GM12878 (cell line): ENCODE data around the gene GNAZ. TPM values are rescaled to one million over a fixed set of nuclear protein-coding genes. Genes with fewer than 3 reads are reported as not detected.

ENCODE experiments used
- ATAC-seq: fragments of 200-7000 bp; cut with Tn5 transposase; 3 replicates; pipeline ENCODE4 v1.9.1; 2020; ENCODE audit warnings: mild to moderate bottlenecking, moderate library complexity
- BruUV-seq: library from RNA; stranded (reverse); fragments of 400-500 nt; replicated peaks from 2 replicates; lab custom pipeline; 2021; lab: Mats Ljungman, UMichigan
- CTCF ChIA-PET: fragments of 300-600 bp; sonication (Branson Sonifier 250); formaldehyde crosslinking; extraction: SDS; loops from one replicate; lab custom pipeline; 2021; ENCODE audit warnings: inconsistent platforms; lab: Yijun Ruan, JAX
- POLR2A ChIA-PET: fragments of 350-600 bp; formaldehyde crosslinking; extraction: SDS; loops from one replicate; lab custom pipeline; 2021; ENCODE audit warnings: inconsistent platforms; lab: Charles Lee
- RAD21 ChIA-PET: fragments of 300-600 bp; sonication (Branson Sonifier 250); formaldehyde crosslinking; loops from one replicate; lab custom pipeline; 2023; ENCODE audit warnings: antibody characterized with exemption; ENCODE audit not compliant: unreplicated experiment; lab: Charles Lee
- SMC1A ChIA-PET: fragments of 300-600 bp; sonication (Branson Sonifier 250); formaldehyde crosslinking; loops from one replicate; lab custom pipeline; 2023; ENCODE audit not compliant: unreplicated experiment, uncharacterized antibody; lab: Charles Lee
- DNase-seq: peaks from one replicate; pipeline ENCODE4 v3.0.0-alpha.2; 2011; ENCODE audit warnings: low read depth, low spot score
- FAIRE-seq: peaks from 3 replicates; lab custom pipeline; 2011; peaks lifted over from hg19 to GRCh38; lab: Jason Lieb, UNC
- H2AFZ ChIP-seq: 2 replicates; pipeline ENCODE4 v1.6.0; 2011; ENCODE audit warnings: low read depth, low read length, control low read depth; ENCODE audit not compliant: control insufficient read depth
- H3K27ac ChIP-seq: 2 replicates; pipeline ENCODE4 v1.5.1; 2011; ENCODE audit warnings: control low read depth; ENCODE audit not compliant: control insufficient read depth, insufficient read depth
- H3K27me3 ChIP-seq, 2 experiments: replicated peaks in 1 of 2; 2 replicates each; pipeline versions ENCODE4 v1.6.0 to v1.6.1; 2011; ENCODE audit warnings: low read length in 1 of 2; ENCODE audit not compliant: control insufficient read depth in 2 of 2, insufficient read depth in 2 of 2
- H3K36me3 ChIP-seq, 2 experiments: 2 replicates each; pipeline ENCODE4 v1.5.1; 2011; ENCODE audit warnings: low read length in 1 of 2; ENCODE audit not compliant: control insufficient read depth in 2 of 2, insufficient read depth in 2 of 2
- H3K4me1 ChIP-seq: 2 replicates; pipeline ENCODE4 v1.6.1; 2011; ENCODE audit warnings: mild to moderate bottlenecking, low read length, moderate library complexity, mixed read lengths; ENCODE audit not compliant: control insufficient read depth, insufficient read depth
- H3K4me2 ChIP-seq: 2 replicates; pipeline ENCODE4 v1.6.0; 2011; ENCODE audit warnings: control low read depth; ENCODE audit not compliant: control insufficient read depth, insufficient read depth
- H3K4me3 ChIP-seq: fragments of 200-600 bp; sonication (generic); 2 replicates; pipeline ENCODE4 v1.5.1; 2016
- H3K79me2 ChIP-seq: 2 replicates; pipeline ENCODE4 v1.6.0; 2011; ENCODE audit warnings: low read length; ENCODE audit not compliant: control insufficient read depth, insufficient read depth
- H3K9ac ChIP-seq: 2 replicates; pipeline ENCODE4 v1.8.0; 2011; ENCODE audit warnings: low read length, control low read depth, mixed read lengths; ENCODE audit not compliant: control insufficient read depth, insufficient read depth
- H3K9me3 ChIP-seq: replicated peaks from 3 replicates; pipeline ENCODE4 v1.5.1; 2011; ENCODE audit warnings: mild to moderate bottlenecking, low read length; ENCODE audit not compliant: control insufficient read depth, insufficient read depth
- H4K20me1 ChIP-seq: 2 replicates; pipeline ENCODE4 v1.6.0; 2011; ENCODE audit not compliant: control insufficient read depth, insufficient read depth
- EGR1 ChIP-seq, 2 experiments: IDR thresholded peaks; 1 replicate in 1 of 2; 2 replicates in 1 of 2; pipeline ENCODE4 v1.6.1; 2011 to 2012; ENCODE audit warnings: low read depth in 2 of 2, low read length in 2 of 2, borderline replicate concordance in 1 of 2, mild to moderate bottlenecking in 1 of 2, moderate library complexity in 1 of 2
- GABPA ChIP-seq: IDR thresholded peaks from 2 replicates; pipeline ENCODE4 v1.6.1; 2014; ENCODE audit warnings: antibody characterized with exemption, low read depth, mild to moderate bottlenecking, inconsistent platforms
- LARP7 ChIP-seq: fragments of 450-650 bp; IDR thresholded peaks from 2 replicates; pipeline ENCODE4 v1.6.1; 2017; ENCODE audit warnings: mild to moderate bottlenecking
- POU2F2 ChIP-seq: IDR thresholded peaks from 3 replicates; pipeline ENCODE4 v1.6.1; 2011; ENCODE audit warnings: low read depth, mild to moderate bottlenecking, low read length, borderline replicate concordance
- WGBS: methylation state at CpG from one replicate; pipeline ENCODE4 v1.1.6; 2016; ENCODE audit warnings: low lambda C conversion rate; ENCODE audit not compliant: insufficient replicate concordance, insufficient coverage; ENCODE audit errors: missing lambda C conversion rate; 5-methylcytosine and 5-hydroxymethylcytosine counted together
- in situ Hi-C: fragments of 300-500 bp; cut with MboI; formaldehyde crosslinking; loops from 9 replicates; pipeline ENCODE4 v1.14.3; 2018; ENCODE audit warnings: mixed read lengths
- intact Hi-C: fragments of 100-400 bp; cut with micrococcal nuclease; formaldehyde crosslinking; loops from one replicate; pipeline ENCODE4 v1.14.2; 2022; ENCODE audit not compliant: unreplicated experiment
- polyA plus RNA-seq, 11 experiments: library from polyadenylated mRNA; depleted of rRNA in 4 of 11; unstranded in 6 of 11; stranded (reverse) in 5 of 11; fragments of >200 nt; fragmentation: Nextera tagmentation in 4 of 11; fragmentation: Illumina TruSeq in 1 of 11; extraction: Ambion mirVana in 4 of 11; extraction: Trizol in 1 of 11; gene quantifications; 1 replicate in 1 of 11; 2 replicates in 10 of 11; pipeline versions ENCODE4 v1.2.1 to v1.2.3, GENCODE V29; 2011 to 2016; ENCODE audit warnings: inconsistent platforms in 2 of 11, missing spikeins in 2 of 11, low read depth in 1 of 11
- total RNA-seq, 4 experiments: library from RNA; depleted of rRNA in 3 of 4; stranded (reverse); fragments of >200 nt in 3 of 4; fragmentation: Illumina TruSeq in 1 of 4; extraction: Trizol in 1 of 4; gene quantifications; 2 replicates each; pipeline versions ENCODE4 v1.2.1 to v1.2.3, GENCODE V29; 2013 to 2021
- TF ChIP-seq, protein P1 (sequence below): IDR thresholded peaks from 2 replicates; pipeline ENCODE4 v1.6.1; 2012; ENCODE audit warnings: mild to moderate bottlenecking, low read depth, low read length
- TF ChIP-seq, protein P2 (sequence below): fragments of 450-650 bp; IDR thresholded peaks from 2 replicates; pipeline ENCODE4 v1.6.1; 2017; ENCODE audit warnings: mild to moderate bottlenecking, moderate library complexity
- TF ChIP-seq, protein P3 (sequence below): fragments of 450-650 bp; IDR thresholded peaks from 2 replicates; pipeline ENCODE4 v1.6.1; 2017; ENCODE audit warnings: mild to moderate bottlenecking, moderate library complexity

The GNAZ gene
- total and polyA plus RNA-seq, 10 of the 15 experiments (the other 5 are each of a cell fraction or from before 2014, with no cell fraction given), result 0.09 to 1.0 (median 0.44) TPM; not detected in 1

DNA sequence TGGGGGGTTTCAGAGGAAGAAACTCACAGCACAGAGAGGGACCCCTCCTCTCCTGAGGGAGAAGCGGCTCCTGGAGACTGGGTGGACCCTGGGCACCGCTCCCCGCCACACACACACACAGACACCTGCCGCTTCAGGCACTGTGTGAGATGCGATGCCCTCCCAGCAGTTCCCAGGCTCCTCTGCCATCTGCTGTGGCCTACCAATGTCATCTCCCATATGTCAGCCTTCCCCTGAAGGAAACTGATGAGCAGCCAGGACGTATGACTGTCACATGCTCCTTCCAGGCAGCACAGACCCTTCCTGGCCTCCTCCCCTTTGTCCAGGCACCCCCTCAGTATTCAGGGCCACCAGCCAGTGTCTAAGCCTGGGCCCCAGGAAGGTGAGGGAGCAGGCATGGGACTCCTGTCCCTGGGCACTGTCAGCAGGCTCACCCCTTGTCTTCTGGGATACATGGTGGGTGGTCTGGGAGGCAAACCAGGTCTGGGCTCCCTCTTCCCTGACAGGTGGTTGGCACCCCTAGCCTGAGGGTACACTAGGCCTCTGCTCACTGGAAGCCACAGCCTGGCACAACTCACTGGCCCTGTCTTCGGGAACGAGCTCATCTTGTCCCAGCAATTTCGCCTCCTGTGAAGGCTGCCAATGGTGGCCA lies 98.2 kb downstream of the GNAZ start:
- no peak for FAIRE-seq
- Histone ChIP-seq H3K79me2 (no peaks in the 10 kb centered on the region), H3K4me1 (no peaks in the 10 kb centered on the region), H3K9ac (no peak overlapping the region), H3K4me2 (no peak overlapping the region), H3K4me3 (no peak overlapping the region), H2AFZ (no peak overlapping the region), H4K20me1 (no peaks in the 10 kb centered on the region), H3K27me3 (no peaks in the 10 kb centered on the region), H3K27ac (no peak overlapping the region), H3K9me3 (no peaks in the 10 kb centered on the region), H3K36me3 (no peaks in the 10 kb centered on the region)
- no peak for ATAC-seq
- BruUV-seq, result no TSS peak
- TF ChIP-seq LARP7 (no peak), POU2F2 (no peak), GABPA (no peak), EGR1 (IDR thresholded peaks at IDR 0.05; ENCODE audit: borderline replicate concordance in 1 of 2, low read depth in 2 of 2, low read length in 2 of 2) (no peak)
- TF ChIP-seq, protein P1, sequence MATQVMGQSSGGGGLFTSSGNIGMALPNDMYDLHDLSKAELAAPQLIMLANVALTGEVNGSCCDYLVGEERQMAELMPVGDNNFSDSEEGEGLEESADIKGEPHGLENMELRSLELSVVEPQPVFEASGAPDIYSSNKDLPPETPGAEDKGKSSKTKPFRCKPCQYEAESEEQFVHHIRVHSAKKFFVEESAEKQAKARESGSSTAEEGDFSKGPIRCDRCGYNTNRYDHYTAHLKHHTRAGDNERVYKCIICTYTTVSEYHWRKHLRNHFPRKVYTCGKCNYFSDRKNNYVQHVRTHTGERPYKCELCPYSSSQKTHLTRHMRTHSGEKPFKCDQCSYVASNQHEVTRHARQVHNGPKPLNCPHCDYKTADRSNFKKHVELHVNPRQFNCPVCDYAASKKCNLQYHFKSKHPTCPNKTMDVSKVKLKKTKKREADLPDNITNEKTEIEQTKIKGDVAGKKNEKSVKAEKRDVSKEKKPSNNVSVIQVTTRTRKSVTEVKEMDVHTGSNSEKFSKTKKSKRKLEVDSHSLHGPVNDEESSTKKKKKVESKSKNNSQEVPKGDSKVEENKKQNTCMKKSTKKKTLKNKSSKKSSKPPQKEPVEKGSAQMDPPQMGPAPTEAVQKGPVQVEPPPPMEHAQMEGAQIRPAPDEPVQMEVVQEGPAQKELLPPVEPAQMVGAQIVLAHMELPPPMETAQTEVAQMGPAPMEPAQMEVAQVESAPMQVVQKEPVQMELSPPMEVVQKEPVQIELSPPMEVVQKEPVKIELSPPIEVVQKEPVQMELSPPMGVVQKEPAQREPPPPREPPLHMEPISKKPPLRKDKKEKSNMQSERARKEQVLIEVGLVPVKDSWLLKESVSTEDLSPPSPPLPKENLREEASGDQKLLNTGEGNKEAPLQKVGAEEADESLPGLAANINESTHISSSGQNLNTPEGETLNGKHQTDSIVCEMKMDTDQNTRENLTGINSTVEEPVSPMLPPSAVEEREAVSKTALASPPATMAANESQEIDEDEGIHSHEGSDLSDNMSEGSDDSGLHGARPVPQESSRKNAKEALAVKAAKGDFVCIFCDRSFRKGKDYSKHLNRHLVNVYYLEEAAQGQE, result no peak
- TF ChIP-seq, protein P2, sequence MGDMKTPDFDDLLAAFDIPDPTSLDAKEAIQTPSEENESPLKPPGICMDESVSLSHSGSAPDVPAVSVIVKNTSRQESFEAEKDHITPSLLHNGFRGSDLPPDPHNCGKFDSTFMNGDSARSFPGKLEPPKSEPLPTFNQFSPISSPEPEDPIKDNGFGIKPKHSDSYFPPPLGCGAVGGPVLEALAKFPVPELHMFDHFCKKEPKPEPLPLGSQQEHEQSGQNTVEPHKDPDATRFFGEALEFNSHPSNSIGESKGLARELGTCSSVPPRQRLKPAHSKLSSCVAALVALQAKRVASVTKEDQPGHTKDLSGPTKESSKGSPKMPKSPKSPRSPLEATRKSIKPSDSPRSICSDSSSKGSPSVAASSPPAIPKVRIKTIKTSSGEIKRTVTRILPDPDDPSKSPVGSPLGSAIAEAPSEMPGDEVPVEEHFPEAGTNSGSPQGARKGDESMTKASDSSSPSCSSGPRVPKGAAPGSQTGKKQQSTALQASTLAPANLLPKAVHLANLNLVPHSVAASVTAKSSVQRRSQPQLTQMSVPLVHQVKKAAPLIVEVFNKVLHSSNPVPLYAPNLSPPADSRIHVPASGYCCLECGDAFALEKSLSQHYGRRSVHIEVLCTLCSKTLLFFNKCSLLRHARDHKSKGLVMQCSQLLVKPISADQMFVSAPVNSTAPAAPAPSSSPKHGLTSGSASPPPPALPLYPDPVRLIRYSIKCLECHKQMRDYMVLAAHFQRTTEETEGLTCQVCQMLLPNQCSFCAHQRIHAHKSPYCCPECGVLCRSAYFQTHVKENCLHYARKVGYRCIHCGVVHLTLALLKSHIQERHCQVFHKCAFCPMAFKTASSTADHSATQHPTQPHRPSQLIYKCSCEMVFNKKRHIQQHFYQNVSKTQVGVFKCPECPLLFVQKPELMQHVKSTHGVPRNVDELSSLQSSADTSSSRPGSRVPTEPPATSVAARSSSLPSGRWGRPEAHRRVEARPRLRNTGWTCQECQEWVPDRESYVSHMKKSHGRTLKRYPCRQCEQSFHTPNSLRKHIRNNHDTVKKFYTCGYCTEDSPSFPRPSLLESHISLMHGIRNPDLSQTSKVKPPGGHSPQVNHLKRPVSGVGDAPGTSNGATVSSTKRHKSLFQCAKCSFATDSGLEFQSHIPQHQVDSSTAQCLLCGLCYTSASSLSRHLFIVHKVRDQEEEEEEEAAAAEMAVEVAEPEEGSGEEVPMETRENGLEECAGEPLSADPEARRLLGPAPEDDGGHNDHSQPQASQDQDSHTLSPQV, result no peak
- TF ChIP-seq, protein P3, sequence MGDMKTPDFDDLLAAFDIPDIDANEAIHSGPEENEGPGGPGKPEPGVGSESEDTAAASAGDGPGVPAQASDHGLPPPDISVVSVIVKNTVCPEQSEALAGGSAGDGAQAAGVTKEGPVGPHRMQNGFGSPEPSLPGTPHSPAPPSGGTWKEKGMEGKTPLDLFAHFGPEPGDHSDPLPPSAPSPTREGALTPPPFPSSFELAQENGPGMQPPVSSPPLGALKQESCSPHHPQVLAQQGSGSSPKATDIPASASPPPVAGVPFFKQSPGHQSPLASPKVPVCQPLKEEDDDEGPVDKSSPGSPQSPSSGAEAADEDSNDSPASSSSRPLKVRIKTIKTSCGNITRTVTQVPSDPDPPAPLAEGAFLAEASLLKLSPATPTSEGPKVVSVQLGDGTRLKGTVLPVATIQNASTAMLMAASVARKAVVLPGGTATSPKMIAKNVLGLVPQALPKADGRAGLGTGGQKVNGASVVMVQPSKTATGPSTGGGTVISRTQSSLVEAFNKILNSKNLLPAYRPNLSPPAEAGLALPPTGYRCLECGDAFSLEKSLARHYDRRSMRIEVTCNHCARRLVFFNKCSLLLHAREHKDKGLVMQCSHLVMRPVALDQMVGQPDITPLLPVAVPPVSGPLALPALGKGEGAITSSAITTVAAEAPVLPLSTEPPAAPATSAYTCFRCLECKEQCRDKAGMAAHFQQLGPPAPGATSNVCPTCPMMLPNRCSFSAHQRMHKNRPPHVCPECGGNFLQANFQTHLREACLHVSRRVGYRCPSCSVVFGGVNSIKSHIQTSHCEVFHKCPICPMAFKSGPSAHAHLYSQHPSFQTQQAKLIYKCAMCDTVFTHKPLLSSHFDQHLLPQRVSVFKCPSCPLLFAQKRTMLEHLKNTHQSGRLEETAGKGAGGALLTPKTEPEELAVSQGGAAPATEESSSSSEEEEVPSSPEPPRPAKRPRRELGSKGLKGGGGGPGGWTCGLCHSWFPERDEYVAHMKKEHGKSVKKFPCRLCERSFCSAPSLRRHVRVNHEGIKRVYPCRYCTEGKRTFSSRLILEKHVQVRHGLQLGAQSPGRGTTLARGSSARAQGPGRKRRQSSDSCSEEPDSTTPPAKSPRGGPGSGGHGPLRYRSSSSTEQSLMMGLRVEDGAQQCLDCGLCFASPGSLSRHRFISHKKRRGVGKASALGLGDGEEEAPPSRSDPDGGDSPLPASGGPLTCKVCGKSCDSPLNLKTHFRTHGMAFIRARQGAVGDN, result no peak
- 51% methylated on average over 9 of the region's 9 CpGs for WGBS
- POLR2A ChIA-PET, result interaction anchor here (0.8 kb wide), 1 partner anchor 58 kb away, joined by 3 read pairs; no protein-coding TSS in a partner anchor
- intact Hi-C loops (no loop called here), in situ Hi-C loops (no loop called here)
- DNase-seq, result no peak
- RAD21 ChIA-PET, result interaction anchor here (1.2 kb wide), 1 partner anchor 208 kb away, joined by 3 read pairs; no protein-coding TSS in a partner anchor
- SMC1A ChIA-PET, result no interaction called here
- CTCF ChIA-PET, result interaction anchor here (0.7 to 1.9 kb wide), 2 partner anchors 10 to 113 kb away, joined by 3 to 5 read pairs; no protein-coding TSS in a partner anchor
